Mucosa of rectum (tissue), 2 donors: ENCODE results near the gene AP1S3.

Source experiments
- H3K27ac ChIP-seq, 2 donors: one replicate each; pipeline ENCODE4 v1.7.0; 2013; ENCODE audit warnings: inconsistent platforms in 2 of 2, low read depth in 2 of 2, low read length in 2 of 2
- H3K27me3 ChIP-seq, 2 donors: one replicate each; pipeline ENCODE4 v1.7.0; 2013; ENCODE audit warnings: low read length in 2 of 2; ENCODE audit not compliant: control insufficient read depth in 2 of 2, insufficient read depth in 2 of 2
- H3K36me3 ChIP-seq, 2 donors: one replicate each; pipeline ENCODE4 v1.7.0; 2013; ENCODE audit warnings: low read length in 2 of 2; ENCODE audit not compliant: control insufficient read depth in 2 of 2, insufficient read depth in 2 of 2
- H3K4me1 ChIP-seq, 2 donors: one replicate each; pipeline ENCODE4 v1.7.0; 2013; ENCODE audit warnings: low read length in 2 of 2, mild to moderate bottlenecking in 1 of 2; ENCODE audit not compliant: control insufficient read depth in 2 of 2, insufficient read depth in 2 of 2
- H3K4me3 ChIP-seq, 2 donors: one replicate each; pipeline ENCODE4 v1.7.0; 2013; ENCODE audit warnings: low read length in 2 of 2
- H3K9ac ChIP-seq, 2 donors: one replicate each; pipeline ENCODE4 v1.7.0; 2013; ENCODE audit warnings: low read length in 2 of 2, low read depth in 1 of 2, mild to moderate bottlenecking in 1 of 2
- H3K9me3 ChIP-seq, 2 donors: one replicate each; pipeline ENCODE4 v1.7.0; 2013; ENCODE audit warnings: low read length in 2 of 2; ENCODE audit not compliant: control insufficient read depth in 2 of 2
- donor health status: healthy.
- donor health status: Normal muscosa, but diverticular disease.

The AP1S3 gene

DNA sequence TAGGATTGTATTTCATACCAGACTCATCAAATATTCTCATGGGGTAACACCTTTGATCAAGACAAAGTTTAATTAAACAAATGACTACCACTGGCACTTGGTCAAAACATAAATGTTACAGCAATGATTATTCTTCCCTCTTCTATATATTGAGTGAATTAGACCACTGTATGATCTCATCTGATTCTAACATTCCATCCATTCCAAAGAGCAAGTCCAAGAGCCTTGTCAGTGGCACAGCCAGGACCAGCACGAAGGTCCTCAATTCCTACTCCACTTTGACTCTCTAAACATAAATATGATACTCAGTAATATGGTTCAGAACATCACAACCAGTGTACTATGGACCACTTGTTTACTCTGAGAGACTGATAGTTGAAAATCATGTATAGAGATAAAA lies 86.4 kb downstream of the AP1S3 start:
- Histone ChIP-seq H3K27ac (no peak overlapping the region), H3K4me3 (no peak overlapping the region), H3K9me3 (no peaks in the 10 kb centered on the region), H3K4me1 (no peaks in the 10 kb centered on the region), H3K27me3 (peaks cover 0 to 2% of the 10 kb centered on the region in 2 donors), H3K9ac (no peak overlapping the region), H3K36me3 (no peaks in the 10 kb centered on the region)

DNA sequence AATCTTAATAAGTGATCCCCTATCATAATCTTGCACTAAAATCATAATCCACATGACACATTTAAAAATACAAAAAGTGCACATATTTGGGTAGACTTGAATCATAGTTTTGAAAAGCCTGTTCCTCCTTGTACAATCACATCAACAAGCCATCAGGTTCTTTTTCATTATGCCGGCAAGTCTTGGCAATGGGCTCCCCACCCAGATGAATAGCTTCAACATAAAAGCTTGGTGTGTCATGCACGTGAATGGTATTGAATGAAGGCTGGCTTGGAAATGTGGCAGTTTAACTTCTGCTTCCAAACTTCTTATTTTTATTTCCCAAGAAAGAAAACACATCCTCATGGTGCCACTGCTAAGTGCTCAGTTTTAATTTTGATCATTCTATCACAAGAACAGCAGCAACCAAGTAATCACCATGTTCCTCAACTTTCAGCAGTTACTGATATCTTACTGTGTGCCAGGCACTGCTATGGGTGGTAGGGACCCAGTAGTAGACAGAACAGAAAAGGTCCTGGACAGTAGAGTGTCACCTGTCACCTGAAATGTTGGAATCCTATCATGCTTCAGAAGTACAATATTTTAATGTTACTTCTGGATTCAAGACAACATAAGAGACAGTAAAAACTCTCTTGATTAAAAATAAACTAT lies 89.9 kb downstream of the AP1S3 start:
- H3K27me3 ChIP-seq, result peaks cover 0 to 2% of the 10 kb centered on the region in 2 donors

DNA sequence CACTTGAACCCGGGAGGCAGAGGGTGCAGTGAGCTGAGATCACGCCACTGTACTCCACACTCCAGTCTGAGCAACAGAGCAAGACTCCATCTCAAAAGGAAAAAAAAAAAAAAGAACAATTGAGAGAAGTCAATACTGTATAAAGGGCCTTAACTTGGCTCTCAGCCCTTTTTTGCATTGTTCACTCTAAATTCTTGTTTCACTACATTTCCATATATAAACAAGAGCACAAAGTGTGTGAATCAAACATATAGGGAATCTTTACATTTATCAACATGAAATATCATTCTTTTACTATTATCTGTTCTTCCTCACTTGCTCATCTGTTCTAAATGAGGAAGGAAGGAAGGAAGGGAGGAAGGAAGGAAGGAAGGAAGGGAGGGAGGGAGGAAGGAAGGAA lies 90.8 kb downstream of the AP1S3 start:
- Histone ChIP-seq H3K27me3 (peaks cover 0 to 2% of the 10 kb centered on the region in 2 donors), H3K4me1 (no peaks in the 10 kb centered on the region), H3K9me3 (no peaks in the 10 kb centered on the region), H3K9ac (no peak overlapping the region), H3K36me3 (no peaks in the 10 kb centered on the region), H3K27ac (no peak overlapping the region), H3K4me3 (no peak overlapping the region)

More for the DNA sequence above, 89.9 kb downstream of the AP1S3 start:
- Histone ChIP-seq H3K27ac (no peak overlapping the region), H3K4me3 (no peak overlapping the region), H3K36me3 (no peaks in the 10 kb centered on the region), H3K9me3 (no peaks in the 10 kb centered on the region), H3K9ac (no peak overlapping the region), H3K4me1 (no peaks in the 10 kb centered on the region)

DNA sequence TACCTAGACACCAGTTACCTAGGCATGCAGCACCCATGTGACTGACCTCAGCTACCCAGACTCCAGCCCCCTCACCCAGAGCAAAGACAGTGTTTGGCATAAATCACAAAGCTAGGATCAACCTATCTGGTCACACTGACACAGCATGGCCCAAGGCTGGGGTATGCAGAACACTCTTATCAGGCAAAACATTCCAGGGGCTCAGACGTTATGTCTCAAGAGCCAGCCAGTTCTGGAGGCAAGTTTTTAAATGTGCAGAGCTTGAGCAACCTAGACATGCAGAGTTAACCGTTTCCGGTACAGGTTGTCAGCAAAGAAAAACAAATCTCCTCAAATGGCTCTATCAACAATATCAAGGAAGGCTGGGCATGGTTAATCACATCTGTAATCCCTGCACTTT lies 92.8 kb downstream of the AP1S3 start:
- H3K36me3 ChIP-seq, result no peaks in the 10 kb centered on the region
- no peak overlapping the region for H3K4me3 ChIP-seq
- H3K9me3 ChIP-seq, result no peaks in the 10 kb centered on the region
- no peaks in the 10 kb centered on the region for H3K27me3 ChIP-seq
- no peak overlapping the region for H3K27ac ChIP-seq
- H3K9ac ChIP-seq, result no peak overlapping the region
- no peaks in the 10 kb centered on the region for H3K4me1 ChIP-seq

DNA sequence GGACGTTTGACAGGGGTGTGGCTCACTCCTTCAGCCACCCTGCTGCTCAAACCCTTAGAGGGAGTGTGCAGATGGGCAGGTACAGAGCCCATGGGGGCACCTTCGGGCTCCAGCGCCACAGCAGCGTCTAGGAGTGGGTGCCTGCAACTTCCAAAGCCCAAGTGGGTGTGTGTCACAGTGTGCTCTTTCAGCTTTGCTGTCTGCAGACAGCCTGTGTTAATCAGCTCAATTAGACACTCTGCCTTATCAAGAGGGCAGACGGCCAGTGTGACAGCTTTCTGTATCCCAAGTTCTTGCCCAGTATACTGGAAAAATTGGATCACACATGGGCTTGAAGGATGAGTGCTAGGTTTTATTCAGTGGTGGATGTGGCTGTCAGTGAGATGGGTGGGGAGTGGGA lies 96.7 kb downstream of the AP1S3 start:
- no peaks in the 10 kb centered on the region for H3K36me3 ChIP-seq
- H3K4me3 ChIP-seq, result no peak overlapping the region
- no peaks in the 10 kb centered on the region for H3K9me3 ChIP-seq
- no peaks in the 10 kb centered on the region for H3K27me3 ChIP-seq
- no peaks in the 10 kb centered on the region for H3K4me1 ChIP-seq
- no peak overlapping the region for H3K27ac ChIP-seq
- no peak overlapping the region for H3K9ac ChIP-seq

DNA sequence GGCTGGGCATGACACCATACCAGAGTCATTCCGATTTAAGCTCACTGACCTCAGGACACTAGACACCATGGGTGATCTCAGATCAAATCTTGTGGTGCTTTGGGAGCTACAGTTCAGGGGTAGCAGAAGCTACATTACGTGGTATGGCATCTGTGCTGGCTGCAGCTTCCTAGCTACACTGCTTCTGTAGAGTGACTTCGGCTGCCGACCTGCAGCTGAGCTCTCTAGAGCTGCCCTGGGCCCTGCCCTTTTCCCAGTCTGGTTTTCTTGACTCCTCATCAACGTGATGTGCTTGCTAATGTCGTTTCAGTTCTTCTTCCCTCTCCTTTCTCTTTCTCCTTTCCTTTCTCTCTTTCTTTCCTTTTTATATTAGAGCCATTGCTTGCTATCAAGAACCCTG lies 100.2 kb downstream of the AP1S3 start:
- H3K27ac ChIP-seq, result no peak overlapping the region
- no peaks in the 10 kb centered on the region for H3K27me3 ChIP-seq
- H3K9me3 ChIP-seq, result no peaks in the 10 kb centered on the region
- H3K36me3 ChIP-seq, result no peaks in the 10 kb centered on the region
- H3K4me3 ChIP-seq, result no peak overlapping the region
- no peak overlapping the region for H3K9ac ChIP-seq
- no peaks in the 10 kb centered on the region for H3K4me1 ChIP-seq

DNA sequence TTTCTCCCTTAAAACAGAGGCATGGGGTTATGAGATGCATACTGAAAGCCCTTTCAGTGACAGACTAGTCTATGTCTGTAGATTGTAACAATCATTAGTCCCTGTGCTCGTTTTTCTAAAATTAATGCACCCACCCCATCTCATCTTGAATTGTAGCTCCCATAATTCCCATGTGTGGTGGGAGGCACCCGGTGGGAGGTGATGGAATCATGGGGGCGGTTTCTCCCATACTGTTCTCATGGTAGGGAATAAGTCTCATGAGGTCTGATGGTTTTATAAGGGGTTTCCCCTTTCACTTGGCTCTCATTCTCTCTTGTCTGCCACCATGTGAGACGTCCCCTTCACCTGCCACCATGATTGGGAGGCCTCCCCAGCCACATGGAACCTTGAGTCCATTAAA lies 100.9 kb downstream of the AP1S3 start:
- no peak overlapping the region for H3K27ac ChIP-seq
- no peaks in the 10 kb centered on the region for H3K9me3 ChIP-seq
- no peaks in the 10 kb centered on the region for H3K27me3 ChIP-seq
- H3K4me3 ChIP-seq, result no peak overlapping the region
- no peak overlapping the region for H3K9ac ChIP-seq
- no peaks in the 10 kb centered on the region for H3K36me3 ChIP-seq
- H3K4me1 ChIP-seq, result no peaks in the 10 kb centered on the region

DNA sequence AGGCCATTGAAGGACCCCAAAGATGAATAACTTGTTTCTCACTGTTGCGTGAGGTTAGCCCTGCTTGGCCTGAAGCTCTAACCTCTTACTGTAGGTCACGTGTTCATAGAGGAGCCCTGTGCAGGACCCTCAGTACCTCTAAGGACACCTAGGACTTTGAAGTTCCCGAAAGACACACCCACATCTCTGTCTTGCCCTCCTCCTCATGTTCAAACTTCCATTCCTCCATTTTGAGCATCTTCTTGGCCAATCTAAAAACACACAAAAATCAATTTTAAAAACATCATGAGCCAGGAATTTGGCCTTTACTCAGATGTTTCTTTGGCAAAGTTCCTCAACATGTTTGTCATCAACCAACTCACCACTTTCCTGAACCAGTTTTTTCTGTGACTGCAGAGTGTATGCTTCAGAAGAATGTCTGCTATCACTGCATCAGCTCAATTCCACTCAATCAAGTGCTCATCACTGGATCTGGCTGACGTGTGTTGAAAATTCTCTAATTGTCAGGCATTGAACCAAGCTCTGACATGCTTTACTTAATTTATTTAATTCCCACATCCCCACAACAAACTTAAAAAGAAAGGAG lies 101.6 kb downstream of the AP1S3 start:
- H3K27ac ChIP-seq, result no peak overlapping the region

DNA sequence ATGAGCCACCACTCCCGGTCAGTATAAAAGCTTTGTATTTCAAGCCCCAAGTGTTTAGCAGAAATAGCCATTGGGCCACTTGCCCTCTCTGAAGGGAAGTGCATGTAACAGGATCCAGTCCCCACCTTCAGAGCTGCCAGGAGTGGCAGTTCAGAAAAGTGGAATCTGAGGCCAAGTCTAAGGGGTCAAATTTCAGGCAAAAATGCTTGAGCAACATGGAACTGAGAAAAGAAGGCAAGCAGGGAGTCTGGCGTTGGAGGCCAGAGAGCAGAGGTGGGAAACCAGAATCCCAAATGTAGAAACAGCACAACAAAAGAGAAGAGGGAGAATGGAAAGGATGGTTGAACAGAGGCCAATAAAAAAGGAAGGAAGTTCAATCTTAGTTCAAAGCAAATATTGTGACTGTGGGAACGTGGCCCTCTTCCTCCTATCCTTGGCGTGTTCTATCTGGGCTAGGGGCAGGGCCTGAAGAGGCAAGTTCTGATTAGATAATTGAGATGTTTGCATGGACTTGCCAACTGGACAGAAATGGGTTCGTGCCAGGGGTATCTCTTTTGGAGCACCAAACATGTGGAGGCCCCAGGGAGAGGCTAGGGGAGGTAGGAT lies 102.2 kb downstream of the AP1S3 start:
- Histone ChIP-seq H3K36me3 (no peaks in the 10 kb centered on the region), H3K27me3 (no peaks in the 10 kb centered on the region), H3K4me3 (no peak overlapping the region), H3K9ac (no peak overlapping the region), H3K27ac (no peak overlapping the region), H3K4me1 (no peaks in the 10 kb centered on the region), H3K9me3 (no peaks in the 10 kb centered on the region)

More for the DNA sequence above, 101.6 kb downstream of the AP1S3 start:
- H3K27me3 ChIP-seq, result no peaks in the 10 kb centered on the region
- H3K4me1 ChIP-seq, result no peaks in the 10 kb centered on the region
- H3K9me3 ChIP-seq, result no peaks in the 10 kb centered on the region
- H3K36me3 ChIP-seq, result no peaks in the 10 kb centered on the region
- H3K9ac ChIP-seq, result no peak overlapping the region
- no peak overlapping the region for H3K4me3 ChIP-seq

DNA sequence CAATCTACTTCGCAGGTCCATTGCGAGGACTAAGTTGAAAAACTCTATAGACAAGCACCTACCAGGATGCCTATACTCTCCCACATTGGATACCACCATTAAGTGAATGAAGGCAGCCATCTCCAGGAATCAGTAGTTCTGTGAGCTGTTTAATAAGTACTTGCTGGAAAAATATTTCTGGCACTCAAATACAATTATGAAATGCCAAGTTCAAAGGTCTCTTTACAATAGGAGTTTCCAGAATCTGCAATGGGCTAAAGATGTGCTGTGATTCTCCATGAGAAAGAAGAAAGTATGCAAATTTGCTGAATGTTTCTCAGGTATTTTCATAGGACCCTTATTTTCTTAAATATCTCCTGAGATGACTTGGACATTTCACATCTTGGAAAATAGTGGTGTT lies 103.0 kb downstream of the AP1S3 start:
- H3K27ac ChIP-seq, result no peak overlapping the region
- no peak overlapping the region for H3K9ac ChIP-seq
- no peaks in the 10 kb centered on the region for H3K27me3 ChIP-seq
- no peaks in the 10 kb centered on the region for H3K4me1 ChIP-seq
- no peak overlapping the region for H3K4me3 ChIP-seq
- H3K9me3 ChIP-seq, result no peaks in the 10 kb centered on the region
- H3K36me3 ChIP-seq, result no peaks in the 10 kb centered on the region
